SK-N-MC (cell line): ENCODE results near the gene ZNF189.

Experiments used
- EZH2 ChIP-seq: fragments of 200-600 bp; sonication (generic); IDR thresholded peaks from one replicate; pipeline ENCODE4 v1.6.1; 2017; ENCODE audit warnings: antibody characterized with exemption
- FOXP2 ChIP-seq: optimal IDR thresholded peaks from 2 replicates; pipeline ENCODE3; 2011; ENCODE audit warnings: mild to moderate bottlenecking, moderate library complexity; ENCODE audit not compliant: insufficient read depth; ENCODE audit errors: extremely low read length, control extremely low read depth
- POLR2AphosphoS5 ChIP-seq: IDR thresholded peaks from 2 replicates; pipeline ENCODE4 v1.6.1; 2012; ENCODE audit warnings: mild to moderate bottlenecking, low read depth, low read length, borderline replicate concordance

DNA sequence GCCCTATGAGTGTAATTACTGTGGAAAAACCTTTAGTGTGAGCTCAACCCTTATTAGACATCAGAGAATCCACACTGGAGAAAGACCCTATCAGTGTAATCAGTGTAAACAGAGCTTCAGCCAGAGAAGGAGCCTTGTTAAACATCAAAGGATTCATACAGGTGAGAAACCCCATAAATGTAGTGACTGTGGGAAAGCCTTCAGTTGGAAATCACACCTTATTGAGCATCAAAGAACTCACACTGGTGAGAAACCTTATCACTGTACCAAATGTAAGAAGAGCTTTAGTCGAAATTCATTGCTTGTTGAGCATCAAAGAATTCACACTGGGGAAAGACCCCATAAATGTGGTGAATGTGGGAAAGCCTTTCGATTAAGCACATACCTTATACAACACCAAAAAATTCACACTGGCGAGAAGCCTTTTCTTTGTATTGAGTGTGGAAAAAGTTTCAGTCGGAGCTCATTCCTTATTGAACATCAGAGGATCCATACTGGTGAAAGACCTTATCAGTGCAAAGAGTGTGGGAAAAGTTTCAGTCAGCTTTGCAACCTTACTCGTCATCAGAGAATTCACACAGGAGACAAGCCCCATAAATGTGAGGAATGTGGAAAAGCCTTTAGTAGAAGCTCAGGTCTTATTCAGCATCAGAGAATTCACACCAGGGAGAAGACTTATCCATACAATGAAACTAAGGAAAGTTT is 9.9 kb downstream of the ZNF189 start:
- no peak for TF ChIP-seq POLR2AphosphoS5
- no peak for TF ChIP-seq EZH2
- no peak for TF ChIP-seq FOXP2
